Lower lobe of right lung (tissue), 2 donors: Measurements from ENCODE around the gene BCL11B. TPM values are rescaled to one million over a fixed set of nuclear protein-coding genes. Genes with fewer than 3 reads are reported as not detected.

Experiments
- ATAC-seq, 2 donors: fragments of 200-7000 bp; cut with Tn5 transposase; one replicate each; pipeline ENCODE4 v1.9.1; 2020 to 2022; ENCODE audit warnings: mild to moderate bottlenecking in 2 of 2, moderate library complexity in 2 of 2
- DNase-seq: peaks from one replicate; pipeline ENCODE4 v3.0.0-alpha.2; 2020
- H3K27ac ChIP-seq: fragments of 200-600 bp; one replicate; pipeline ENCODE4 v1.8.0; 2022
- H3K27me3 ChIP-seq: fragments of 200-600 bp; one replicate; pipeline ENCODE4 v1.8.0; 2022; ENCODE audit warnings: low read depth
- H3K36me3 ChIP-seq: fragments of 200-600 bp; one replicate; pipeline ENCODE4 v1.8.0; 2022; ENCODE audit warnings: mild to moderate bottlenecking
- H3K4me1 ChIP-seq: fragments of 200-600 bp; one replicate; pipeline ENCODE4 v1.8.0; 2022
- H3K4me3 ChIP-seq: fragments of 200-600 bp; one replicate; pipeline ENCODE4 v1.8.0; 2022; ENCODE audit warnings: mild to moderate bottlenecking
- H3K9me3 ChIP-seq: fragments of 200-600 bp; one replicate; pipeline ENCODE4 v1.8.0; 2022
- CTCF ChIP-seq: fragments of 200-600 bp; IDR thresholded peaks from one replicate; pipeline ENCODE4 v1.8.0; 2022; ENCODE audit warnings: antibody characterized with exemption, mild to moderate bottlenecking
- intact Hi-C: fragments of 100-400 bp; cut with DNase I; formaldehyde crosslinking; loops from one replicate; pipeline ENCODE4 v1.11.0; 2022
- total RNA-seq: library from RNA; stranded (reverse); fragmentation: NEBNext Ultra II Directional; extraction: Animal tissue kit (Norgen Biotek cat#: 25700); gene quantifications from one replicate; pipeline ENCODE4 v1.2.1, GENCODE V29; 2021
- donor health status: DM: no; HTN: yes; CAD: no; lungs with severe emphysema.

BCL11B gene
- total RNA-seq, 1 donor from 2014 or later = 2.3 TPM

GRCh38 chr14:99213101-99213500 lies 58.9 kb downstream of the BCL11B start:
- Histone ChIP-seq H3K27me3 (no peaks in the 10 kb centered on the region), H3K9me3 (no peaks in the 10 kb centered on the region), H3K4me3 (no peak overlapping the region), H3K27ac (no peak overlapping the region), H3K36me3 (no peaks in the 10 kb centered on the region), H3K4me1 (no peaks in the 10 kb centered on the region)
- intact Hi-C loops = no loop called here
- no peak for DNase-seq
- TF ChIP-seq CTCF = no peak
- ATAC-seq = no peak

GRCh38 chr14:99212646-99213045 lies 59.4 kb downstream of the BCL11B start:
- Histone ChIP-seq H3K9me3 (no peaks in the 10 kb centered on the region), H3K27ac (no peak overlapping the region), H3K4me1 (no peaks in the 10 kb centered on the region), H3K36me3 (no peaks in the 10 kb centered on the region), H3K4me3 (no peak overlapping the region), H3K27me3 (no peaks in the 10 kb centered on the region)
- ATAC-seq (no peak), DNase-seq (no peak)
- TF ChIP-seq CTCF = no peak
- intact Hi-C loops = no loop called here

GRCh38 chr14:99212199-99212598 lies 59.8 kb downstream of the BCL11B start:
- TF ChIP-seq CTCF = no peak
- intact Hi-C loops = no loop called here
- no peak for ATAC-seq
- no peak overlapping the region for H3K4me3 ChIP-seq
- H3K27me3 ChIP-seq = no peaks in the 10 kb centered on the region
- no peak overlapping the region for H3K27ac ChIP-seq
- DNase-seq = no peak
- no peaks in the 10 kb centered on the region for H3K36me3 ChIP-seq
- no peaks in the 10 kb centered on the region for H3K9me3 ChIP-seq
- H3K4me1 ChIP-seq = no peaks in the 10 kb centered on the region

DNA sequence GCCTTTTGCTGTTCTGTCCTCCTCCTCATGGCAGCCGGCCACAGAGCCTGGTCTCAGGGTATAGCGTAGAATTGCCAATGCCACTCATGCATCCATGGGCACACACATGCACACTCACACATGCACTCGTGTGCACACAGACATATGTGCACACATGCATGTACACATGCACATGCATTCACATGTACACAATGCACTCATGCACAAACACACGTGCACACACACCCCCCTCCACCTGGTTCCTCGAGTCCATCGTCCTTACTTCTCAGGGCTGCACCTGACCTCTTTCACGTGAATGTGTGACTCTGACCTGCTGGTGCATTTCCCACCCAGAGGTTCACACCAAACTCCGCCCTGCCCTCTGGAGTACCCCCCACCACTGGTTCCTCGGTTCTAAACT lies 60.6 kb downstream of the BCL11B start:
- H3K4me3 ChIP-seq = no peak overlapping the region
- intact Hi-C loops = no loop called here
- no peaks in the 10 kb centered on the region for H3K4me1 ChIP-seq
- H3K36me3 ChIP-seq = no peaks in the 10 kb centered on the region
- TF ChIP-seq CTCF = no peak
- H3K9me3 ChIP-seq = no peaks in the 10 kb centered on the region
- no peak for ATAC-seq
- H3K27me3 ChIP-seq = no peaks in the 10 kb centered on the region
- DNase-seq = no peak
- H3K27ac ChIP-seq = no peak overlapping the region

DNA sequence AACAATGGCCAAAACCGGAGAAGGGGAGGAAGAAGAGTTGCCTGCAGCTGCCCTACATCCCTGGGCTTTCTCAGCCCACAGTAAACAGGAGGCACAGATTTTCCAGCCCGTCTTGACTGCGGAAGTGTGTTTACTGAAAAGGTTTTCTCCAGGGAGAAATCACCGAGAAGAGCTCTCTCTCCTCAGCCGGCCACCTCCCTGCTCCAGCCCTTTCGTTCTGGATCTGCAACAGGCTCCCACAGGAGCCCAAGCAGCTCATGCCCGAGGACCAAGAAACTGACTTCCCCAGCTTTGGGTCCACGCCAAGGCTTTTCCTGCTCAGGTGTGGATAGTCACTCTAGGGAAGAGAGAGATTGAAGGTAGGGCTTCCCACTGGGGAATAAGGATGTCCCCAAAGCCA lies 61.7 kb downstream of the BCL11B start:
- ATAC-seq (no peak), DNase-seq (no peak)
- H3K4me3 ChIP-seq = no peak overlapping the region
- no peaks in the 10 kb centered on the region for H3K9me3 ChIP-seq
- intact Hi-C loops = no loop called here
- no peak overlapping the region for H3K27ac ChIP-seq
- no peaks in the 10 kb centered on the region for H3K36me3 ChIP-seq
- no peak for TF ChIP-seq CTCF
- no peaks in the 10 kb centered on the region for H3K4me1 ChIP-seq
- H3K27me3 ChIP-seq = no peaks in the 10 kb centered on the region

- no peaks in the 10 kb centered on the region for H3K9me3 ChIP-seq
- intact Hi-C loops = no loop called here
- DNase-seq (no peak), ATAC-seq (no peak)
- H3K4me3 ChIP-seq = no peak overlapping the region
- H3K27ac ChIP-seq = no peak overlapping the region
- no peaks in the 10 kb centered on the region for H3K27me3 ChIP-seq
- TF ChIP-seq CTCF = no peak
- no peaks in the 10 kb centered on the region for H3K36me3 ChIP-seq
- no peaks in the 10 kb centered on the region for H3K4me1 ChIP-seq
These were observed 62.6 kb downstream of the BCL11B start for GRCh38 chr14:99209409-99209808.
